Transverse colon (tissue), 4 donors: ENCODE data around the gene AHSG. TPM values are rescaled to one million over a fixed set of nuclear protein-coding genes. Genes with fewer than 3 reads are reported as not detected.

Experiments used
- DNase-seq: peaks from one replicate; pipeline ENCODE4 v3.0.0-alpha.2; 2019
- H3K27ac ChIP-seq, 4 donors: fragments of 200-600 bp; sonication (generic); 2 replicates each; pipeline ENCODE4 v1.5.1; 2016 to 2018; ENCODE audit warnings: inconsistent platforms in 4 of 4
- H3K27me3 ChIP-seq: fragments of 200-600 bp; sonication (generic); 2 replicates; pipeline ENCODE4 v1.5.1; 2017; ENCODE audit warnings: inconsistent platforms
- H3K36me3 ChIP-seq, 4 donors: fragments of 200-600 bp; sonication (generic); 2 replicates each; pipeline ENCODE4 v1.5.1; 2017 to 2019; ENCODE audit warnings: inconsistent platforms in 4 of 4
- H3K4me1 ChIP-seq, 4 donors: fragments of 200-600 bp; sonication (generic); 2 replicates each; pipeline ENCODE4 v1.5.1; 2017 to 2020; ENCODE audit warnings: inconsistent platforms in 4 of 4
- H3K4me3 ChIP-seq, 4 donors: fragments of 200-600 bp; sonication (generic); 1 replicate in 1 of 4; 2 replicates in 3 of 4; pipeline versions ENCODE4 v1.5.1 to v1.6.1; 2017 to 2019; ENCODE audit warnings: inconsistent platforms in 4 of 4
- H3K9me3 ChIP-seq, 2 donors: fragments of 200-600 bp; sonication (generic); 2 replicates each; pipeline ENCODE4 v1.5.1; 2017 to 2019; ENCODE audit warnings: inconsistent platforms in 2 of 2
- EP300 ChIP-seq: sonication (generic); formaldehyde crosslinking; IDR thresholded peaks from one replicate; pipeline ENCODE4 v1.6.1; 2017; ENCODE audit warnings: antibody characterized with exemption, low read depth
- POLR2A ChIP-seq: fragments of 450-650 bp; IDR thresholded peaks from one replicate; pipeline ENCODE4 v1.6.1; 2016; ENCODE audit warnings: antibody characterized with exemption, mild to moderate bottlenecking, moderate library complexity
- POLR2AphosphoS5 ChIP-seq, 3 donors: sonication (generic); formaldehyde crosslinking; IDR thresholded peaks; one replicate each; pipeline ENCODE4 v1.6.1; 2016; ENCODE audit warnings: antibody characterized with exemption in 3 of 3
- WGBS, 2 donors: methylation state at CpG; one replicate each; pipeline ENCODE4 v1.1.5; 2018; ENCODE audit warnings: low coverage in 1 of 2; 5-methylcytosine and 5-hydroxymethylcytosine counted together
- in situ Hi-C, 4 donors: fragments of 200-750 bp; cut with MboI; loops; one replicate each; pipeline versions ENCODE4 v1.15.0 to v1.15.1; 2017; ENCODE audit warnings: low sequenced_read_pairs in 3 of 4, low pct_ligation_motif_present in 1 of 4, low pct_unique_long_range_greater_than_20kb in 1 of 4
- intact Hi-C: fragments of 100-400 bp; cut with DNase I; formaldehyde crosslinking; loops from one replicate; pipeline ENCODE4 v1.15.1; 2023; ENCODE audit warnings: low total_unique reads
- total RNA-seq, 4 donors: library from RNA; depleted of rRNA; stranded (reverse); fragments of >200 nt; gene quantifications; one replicate each; pipeline ENCODE4 v1.1.0, GENCODE V29; 2016
- TF ChIP-seq, protein P1 (sequence below), 5 experiments: fragments of 200-600 bp in 3 of 5; fragments of 450-650 bp in 2 of 5; sonication (generic) in 3 of 5; IDR thresholded peaks; 1 replicate in 2 of 5; 2 replicates in 3 of 5; pipeline ENCODE4 v1.5.1; 2016 to 2017; ENCODE audit warnings: antibody characterized with exemption in 5 of 5, inconsistent platforms in 3 of 5, mild to moderate bottlenecking in 2 of 5, moderate library complexity in 1 of 5

Gene AHSG
- total RNA-seq, 4 donors from 2014 or later, result not detected

- TF ChIP-seq, protein P1, sequence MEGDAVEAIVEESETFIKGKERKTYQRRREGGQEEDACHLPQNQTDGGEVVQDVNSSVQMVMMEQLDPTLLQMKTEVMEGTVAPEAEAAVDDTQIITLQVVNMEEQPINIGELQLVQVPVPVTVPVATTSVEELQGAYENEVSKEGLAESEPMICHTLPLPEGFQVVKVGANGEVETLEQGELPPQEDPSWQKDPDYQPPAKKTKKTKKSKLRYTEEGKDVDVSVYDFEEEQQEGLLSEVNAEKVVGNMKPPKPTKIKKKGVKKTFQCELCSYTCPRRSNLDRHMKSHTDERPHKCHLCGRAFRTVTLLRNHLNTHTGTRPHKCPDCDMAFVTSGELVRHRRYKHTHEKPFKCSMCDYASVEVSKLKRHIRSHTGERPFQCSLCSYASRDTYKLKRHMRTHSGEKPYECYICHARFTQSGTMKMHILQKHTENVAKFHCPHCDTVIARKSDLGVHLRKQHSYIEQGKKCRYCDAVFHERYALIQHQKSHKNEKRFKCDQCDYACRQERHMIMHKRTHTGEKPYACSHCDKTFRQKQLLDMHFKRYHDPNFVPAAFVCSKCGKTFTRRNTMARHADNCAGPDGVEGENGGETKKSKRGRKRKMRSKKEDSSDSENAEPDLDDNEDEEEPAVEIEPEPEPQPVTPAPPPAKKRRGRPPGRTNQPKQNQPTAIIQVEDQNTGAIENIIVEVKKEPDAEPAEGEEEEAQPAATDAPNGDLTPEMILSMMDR (IDR thresholded peaks at IDR 0.05), result no peak
- TF ChIP-seq POLR2A, result no peak
- TF ChIP-seq POLR2AphosphoS5 (IDR thresholded peaks at IDR 0.05), result no peak
- no peak for TF ChIP-seq EP300
- WGBS, 2 donors, result 67% methylated on average over 2 of the region's 2 CpGs; no CpG with 5 or more reads in 1 of the 2 donors
- in situ Hi-C loops (loop anchor here (25.0 kb wide), 2 partner anchors 213 to 563 kb away; partner anchors contain the start of gene RFC4 (in 2 of the 4)), intact Hi-C loops (no loop called here)
- Histone ChIP-seq H3K27ac (no peak overlapping the region), H3K36me3 (no peaks in the 10 kb centered on the region), H3K4me1 (peaks cover 0 to 4% (median 0%) of the 10 kb centered on the region in 4 donors), H3K9me3 (no peaks in the 10 kb centered on the region), H3K4me3 (no peak overlapping the region), H3K27me3 (no peaks in the 10 kb centered on the region)
- DNase-seq, result no peak
Measured at GRCh38 chr3:186599785-186600166, 13.1 kb upstream of the AHSG start.

GRCh38 chr3:186600896-186601295 lies 12.0 kb upstream of the AHSG start:
- intact Hi-C loops (no loop called here), in situ Hi-C loops (loop anchor here (25.0 kb wide), 2 partner anchors 211 to 561 kb away; partner anchors contain the start of gene RFC4 (in 2 of the 4))
- no peak for TF ChIP-seq POLR2A
- TF ChIP-seq, protein P1 (IDR thresholded peaks at IDR 0.05), result no peak
- TF ChIP-seq EP300, result no peak
- TF ChIP-seq POLR2AphosphoS5 (IDR thresholded peaks at IDR 0.05), result no peak
- H3K27ac ChIP-seq, result no peak overlapping the region
- DNase-seq, result no peak
- no peaks in the 10 kb centered on the region for H3K9me3 ChIP-seq
- no peak overlapping the region for H3K4me3 ChIP-seq
- H3K4me1 ChIP-seq, result peaks cover 0 to 4% (median 0%) of the 10 kb centered on the region in 4 donors
- no peaks in the 10 kb centered on the region for H3K36me3 ChIP-seq
- no peaks in the 10 kb centered on the region for H3K27me3 ChIP-seq
- WGBS, 2 donors, result 67 to 71% methylated on average over 3 of the region's 3 CpGs

- Histone ChIP-seq H3K4me3 (no peak overlapping the region), H3K9me3 (no peaks in the 10 kb centered on the region), H3K36me3 (no peaks in the 10 kb centered on the region), H3K27ac (no peak overlapping the region), H3K27me3 (no peaks in the 10 kb centered on the region), H3K4me1 (peaks cover 0 to 4% (median 0%) of the 10 kb centered on the region in 4 donors)
- DNase-seq, result no peak
- in situ Hi-C loops, result loop anchor here (25.0 kb wide), 2 partner anchors 209 to 559 kb away; partner anchors contain the start of gene RFC4 (in 2 of the 4)
- intact Hi-C loops, result no loop called here
- WGBS, 2 donors, result 74 to 83% methylated on average over 7 of the region's 7 CpGs
- TF ChIP-seq EP300, result no peak
- no peak for TF ChIP-seq POLR2A
- TF ChIP-seq POLR2AphosphoS5 (IDR thresholded peaks at IDR 0.05), result no peak
- TF ChIP-seq, protein P1 (IDR thresholded peaks at IDR 0.05), result no peak
Measured at GRCh38 chr3:186603159-186603558, 9.7 kb upstream of the AHSG start.

GRCh38 chr3:186605078-186605477 lies 7.8 kb upstream of the AHSG start:
- in situ Hi-C loops, result loop anchor here (5.0 to 25.0 kb wide), 3 partner anchors 207 to 557 kb away; partner anchors contain the start of gene RFC4 (in 2 of the 4)
- no peak overlapping the region for H3K27ac ChIP-seq

More at GRCh38 chr3:186605078-186605477, 7.8 kb upstream of the AHSG start:
- TF ChIP-seq, protein P1 (IDR thresholded peaks at IDR 0.05), result no peak
- TF ChIP-seq EP300, result no peak
- no peak for TF ChIP-seq POLR2A
- no peak for TF ChIP-seq POLR2AphosphoS5 (IDR thresholded peaks at IDR 0.05)
- Histone ChIP-seq H3K4me3 (no peak overlapping the region), H3K9me3 (no peaks in the 10 kb centered on the region), H3K27me3 (no peaks in the 10 kb centered on the region), H3K36me3 (no peaks in the 10 kb centered on the region), H3K4me1 (no peaks in the 10 kb centered on the region)
- no peak for DNase-seq
- intact Hi-C loops, result no loop called here
